Osteoblast (primary cell): ENCODE data around the gene DAPK1. TPM values are rescaled to one million over a fixed set of nuclear protein-coding genes. Genes with fewer than 3 reads are reported as not detected.

Experiments used
- DNase-seq: peaks from one replicate; pipeline ENCODE4 v3.0.0; 2011; ENCODE audit warnings: low spot score, mixed read lengths; ENCODE audit not compliant: insufficient read length; ENCODE audit errors: missing footprints
- H2AFZ ChIP-seq: 2 replicates; pipeline ENCODE4 v1.6.0; 2011; ENCODE audit warnings: mild to moderate bottlenecking, low read length
- H3K27ac ChIP-seq: 2 replicates; pipeline ENCODE4 v1.5.1; 2011; ENCODE audit warnings: mild to moderate bottlenecking, low read depth, low read length, moderate library complexity
- H3K27me3 ChIP-seq: 2 replicates; pipeline ENCODE4 v1.6.0; 2012; ENCODE audit warnings: mild to moderate bottlenecking, control low read depth, inconsistent platforms, low read length, moderate library complexity; ENCODE audit not compliant: insufficient read depth
- H3K36me3 ChIP-seq: 2 replicates; pipeline ENCODE4 v1.5.1; 2011; ENCODE audit warnings: mild to moderate bottlenecking, low read length, control low read depth, moderate library complexity; ENCODE audit not compliant: insufficient read depth
- H3K4me1 ChIP-seq: 2 replicates; pipeline ENCODE4 v1.5.1; 2011; ENCODE audit warnings: mild to moderate bottlenecking, low read length, control low read depth, moderate library complexity; ENCODE audit not compliant: insufficient read depth
- H3K4me2 ChIP-seq: 2 replicates; pipeline ENCODE4 v1.6.0; 2011; ENCODE audit warnings: mild to moderate bottlenecking, low read length; ENCODE audit not compliant: insufficient read depth
- H3K4me3 ChIP-seq: fragments of 200-600 bp; sonication (generic); 3 replicates; pipeline ENCODE4 v1.5.1; 2012; ENCODE audit warnings: mild to moderate bottlenecking, low read length, inconsistent platforms; ENCODE audit not compliant: insufficient read depth
- H3K79me2 ChIP-seq: 2 replicates; pipeline ENCODE4 v1.6.0; 2012; ENCODE audit warnings: mild to moderate bottlenecking, low read length, control low read depth, inconsistent platforms; ENCODE audit not compliant: insufficient read depth
- H3K9me3 ChIP-seq: 2 replicates; pipeline ENCODE4 v1.5.1; 2011; ENCODE audit warnings: low read depth, low read length, control low read depth
- H4K20me1 ChIP-seq: 2 replicates; pipeline ENCODE4 v1.6.0; 2012; ENCODE audit warnings: mild to moderate bottlenecking, low read length, control low read depth; ENCODE audit not compliant: insufficient read depth
- CTCF ChIP-seq: IDR thresholded peaks from 2 replicates; pipeline ENCODE4 v1.5.1; 2011; ENCODE audit warnings: mild to moderate bottlenecking, low read depth, low read length, moderate library complexity; ENCODE audit errors: extremely low read depth
- total RNA-seq: library from RNA; depleted of rRNA; stranded (reverse); fragments of >200 nt; gene quantifications from 2 replicates; pipeline ENCODE4 v1.2.3, GENCODE V29; 2012

Gene DAPK1
- total RNA-seq, 1 donor, result 55.4 TPM

DNA sequence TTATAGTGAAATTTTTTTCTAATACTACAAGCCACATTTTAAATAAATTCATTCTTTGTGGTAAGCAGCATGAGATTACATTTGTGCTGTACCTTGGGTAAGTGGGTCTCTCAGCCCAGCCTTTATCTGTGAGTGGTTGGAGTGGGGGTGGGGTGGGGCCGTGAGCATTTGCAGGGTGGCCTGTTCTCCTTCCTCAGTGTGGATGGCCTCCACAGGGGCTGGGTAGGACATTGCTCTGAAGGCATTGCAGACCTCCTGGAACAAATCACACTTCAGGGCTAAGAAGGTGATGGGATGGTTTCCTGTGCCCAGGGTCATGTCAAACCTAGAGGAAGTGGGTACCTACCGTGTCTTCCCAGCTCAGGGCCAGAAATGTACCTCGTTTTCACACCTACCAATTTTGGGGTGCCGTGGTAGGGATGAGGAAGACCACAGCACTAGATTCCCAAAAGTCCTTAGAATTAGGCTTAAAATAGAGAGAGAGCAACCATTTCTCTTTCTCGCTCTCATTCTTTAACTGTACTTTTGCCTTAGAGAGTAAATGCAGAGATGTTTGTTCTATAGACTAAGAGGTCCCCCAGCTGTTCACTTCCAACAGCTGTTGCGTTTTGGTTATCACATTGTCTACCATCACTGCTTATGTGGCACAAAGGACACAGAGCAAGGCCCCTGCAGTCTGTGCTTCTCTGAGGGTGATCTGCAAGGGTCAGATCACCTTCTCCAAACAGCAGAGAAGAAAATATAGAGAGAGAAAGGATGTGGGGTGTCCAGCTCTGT is 144.9 kb downstream of the DAPK1 start:
- no peak for TF ChIP-seq CTCF
- no peaks in the 10 kb centered on the region for H3K4me1 ChIP-seq
- peaks cover 3% of the 10 kb centered on the region for H3K36me3 ChIP-seq
- DNase-seq, result no peak
- H3K4me2 ChIP-seq, result no peak overlapping the region
- H3K27ac ChIP-seq, result no peak overlapping the region
- no peaks in the 10 kb centered on the region for H3K9me3 ChIP-seq
- no peaks in the 10 kb centered on the region for H3K79me2 ChIP-seq
- no peak overlapping the region for H2AFZ ChIP-seq
- no peaks in the 10 kb centered on the region for H4K20me1 ChIP-seq
- H3K4me3 ChIP-seq, result no peak overlapping the region
- peaks cover 3% of the 10 kb centered on the region for H3K27me3 ChIP-seq

GRCh38 chr9:87643107-87643650 is 145.5 kb downstream of the DAPK1 start:
- Histone ChIP-seq H3K36me3 (peaks cover 3% of the 10 kb centered on the region), H3K4me3 (no peak overlapping the region)

GRCh38 chr9:87643778-87644570 is 146.3 kb downstream of the DAPK1 start:
- TF ChIP-seq CTCF, result no peak

More at GRCh38 chr9:87643107-87643650, 145.5 kb downstream of the DAPK1 start:
- peaks cover 3% of the 10 kb centered on the region for H3K27me3 ChIP-seq
- DNase-seq, result no peak
- H3K79me2 ChIP-seq, result no peaks in the 10 kb centered on the region
- no peak overlapping the region for H2AFZ ChIP-seq
- H3K9me3 ChIP-seq, result no peaks in the 10 kb centered on the region
- no peaks in the 10 kb centered on the region for H4K20me1 ChIP-seq
- no peak for TF ChIP-seq CTCF
- H3K4me1 ChIP-seq, result no peaks in the 10 kb centered on the region
- no peak overlapping the region for H3K4me2 ChIP-seq
- no peak overlapping the region for H3K27ac ChIP-seq

DNA sequence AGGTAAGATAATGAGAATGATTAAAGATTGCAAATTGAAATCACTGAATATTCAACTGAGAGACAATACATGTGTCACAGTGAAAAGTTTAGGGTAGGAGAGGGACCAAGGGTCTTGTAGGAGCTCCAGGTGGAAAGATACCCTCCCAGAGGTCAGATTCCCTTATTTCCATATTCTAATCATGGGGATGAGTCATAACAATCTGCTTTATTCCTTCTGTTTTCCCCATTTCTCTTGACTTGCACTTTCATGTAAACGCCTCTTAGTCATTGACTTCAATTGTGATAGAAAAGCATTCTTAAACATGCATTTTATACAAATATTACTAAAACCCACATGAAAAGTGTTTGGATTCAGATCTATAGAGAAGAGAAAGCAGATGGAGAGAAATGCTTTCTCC is 147.0 kb downstream of the DAPK1 start:
- no peak overlapping the region for H3K4me2 ChIP-seq
- no peaks in the 10 kb centered on the region for H4K20me1 ChIP-seq
- peaks cover 3% of the 10 kb centered on the region for H3K27me3 ChIP-seq
- no peak for DNase-seq
- no peaks in the 10 kb centered on the region for H3K79me2 ChIP-seq
- TF ChIP-seq CTCF, result no peak
- H3K4me1 ChIP-seq, result no peaks in the 10 kb centered on the region
- no peaks in the 10 kb centered on the region for H3K9me3 ChIP-seq
- H3K36me3 ChIP-seq, result peaks cover 3% of the 10 kb centered on the region
- no peak overlapping the region for H3K4me3 ChIP-seq
- no peak overlapping the region for H3K27ac ChIP-seq
- H2AFZ ChIP-seq, result no peak overlapping the region

More at GRCh38 chr9:87643778-87644570, 146.3 kb downstream of the DAPK1 start:
- Histone ChIP-seq H2AFZ (no peak overlapping the region), H3K27me3 (peaks cover 3% of the 10 kb centered on the region), H3K4me1 (no peaks in the 10 kb centered on the region), H3K27ac (no peak overlapping the region), H3K4me2 (no peak overlapping the region), H3K9me3 (no peaks in the 10 kb centered on the region), H3K4me3 (no peak overlapping the region), H3K36me3 (peaks cover 3% of the 10 kb centered on the region), H3K79me2 (no peaks in the 10 kb centered on the region), H4K20me1 (no peaks in the 10 kb centered on the region)
- no peak for DNase-seq
